HAP-1 (cell line): Measurements from ENCODE around the gene MYH9.

Source experiments
- DNase-seq, 2 experiments: peaks; one replicate each; pipeline ENCODE4 v3.0.0-alpha.2; 2016 to 2020; ENCODE audit warnings: low spot score in 2 of 2
- H3K27me3 ChIP-seq: fragments of 250-450 bp; sonication (Bioruptor Pico); 2 replicates; pipeline ENCODE4 v1.5.1; 2020; ENCODE audit warnings: low read depth, mild to moderate bottlenecking, moderate library complexity
- H3K36me3 ChIP-seq: fragments of 250-450 bp; sonication (Bioruptor Pico); replicated peaks from 2 replicates; pipeline ENCODE4 v1.5.1; 2020; ENCODE audit warnings: mild to moderate bottlenecking
- H3K4me1 ChIP-seq: fragments of 250-450 bp; sonication (Bioruptor Pico); 2 replicates; pipeline ENCODE4 v1.5.1; 2020; ENCODE audit warnings: mild to moderate bottlenecking
- H3K4me3 ChIP-seq: fragments of 250-450 bp; sonication (Bioruptor Pico); 2 replicates; pipeline ENCODE4 v1.5.1; 2020; ENCODE audit warnings: mild to moderate bottlenecking, moderate library complexity
- H3K9me3 ChIP-seq: fragments of 250-450 bp; sonication (Bioruptor Pico); 2 replicates; pipeline ENCODE4 v1.5.1; 2020; ENCODE audit warnings: mild to moderate bottlenecking, moderate library complexity
- in situ Hi-C: fragments of 300-500 bp; cut with MboI; formaldehyde crosslinking; loops from 3 replicates; pipeline ENCODE4 v1.14.3; 2020; ENCODE audit warnings: low sequenced_read_pairs, inconsistent platforms, mixed read lengths

MYH9 gene

GRCh38 chr22:36334821-36335603, 52.8 kb downstream of the MYH9 start:
- peaks cover under 1% of the 10 kb centered on the region for H3K4me1 ChIP-seq
- H3K9me3 ChIP-seq, result no peaks in the 10 kb centered on the region
- H3K36me3 ChIP-seq, result peaks cover 69% of the 10 kb centered on the region
- no peak overlapping the region for H3K4me3 ChIP-seq
- in situ Hi-C loops, result no loop called here
- no peaks in the 10 kb centered on the region for H3K27me3 ChIP-seq
- no peak for DNase-seq

- Histone ChIP-seq H3K4me3 (no peak overlapping the region), H3K9me3 (no peaks in the 10 kb centered on the region), H3K27me3 (no peaks in the 10 kb centered on the region), H3K36me3 (peaks cover 66% of the 10 kb centered on the region), H3K4me1 (peaks cover 5% of the 10 kb centered on the region)
- in situ Hi-C loops, result no loop called here
- no peak for DNase-seq
Measured at GRCh38 chr22:36334081-36334820, 53.5 kb downstream of the MYH9 start.

- in situ Hi-C loops, result no loop called here
- no peaks in the 10 kb centered on the region for H3K9me3 ChIP-seq
- DNase-seq, result no peak
- peaks cover 60% of the 10 kb centered on the region for H3K36me3 ChIP-seq
- H3K4me1 ChIP-seq, result peaks cover 5% of the 10 kb centered on the region
- H3K4me3 ChIP-seq, result no peak overlapping the region
- no peaks in the 10 kb centered on the region for H3K27me3 ChIP-seq
Measured at GRCh38 chr22:36333644-36334043, 54.1 kb downstream of the MYH9 start.

- H3K27me3 ChIP-seq, result no peaks in the 10 kb centered on the region
- in situ Hi-C loops, result no loop called here
- peaks cover 5% of the 10 kb centered on the region for H3K4me1 ChIP-seq
- H3K4me3 ChIP-seq, result no peak overlapping the region
- peaks cover 64% of the 10 kb centered on the region for H3K36me3 ChIP-seq
- no peak for DNase-seq
- H3K9me3 ChIP-seq, result no peaks in the 10 kb centered on the region
Measured at GRCh38 chr22:36332623-36333332, 55.0 kb downstream of the MYH9 start.

GRCh38 chr22:36331912-36332622, 55.7 kb downstream of the MYH9 start:
- Histone ChIP-seq H3K36me3 (peaks cover 63% of the 10 kb centered on the region), H3K9me3 (no peaks in the 10 kb centered on the region), H3K27me3 (no peaks in the 10 kb centered on the region), H3K4me1 (peaks cover 5% of the 10 kb centered on the region), H3K4me3 (no peak overlapping the region)
- no peak for DNase-seq
- in situ Hi-C loops, result no loop called here

- in situ Hi-C loops, result no loop called here
- Histone ChIP-seq H3K4me1 (peaks cover 5% of the 10 kb centered on the region), H3K36me3 (peaks cover 63% of the 10 kb centered on the region), H3K4me3 (no peak overlapping the region), H3K9me3 (no peaks in the 10 kb centered on the region), H3K27me3 (no peaks in the 10 kb centered on the region)
- no peak for DNase-seq
Measured at GRCh38 chr22:36331306-36331911, 56.4 kb downstream of the MYH9 start.

GRCh38 chr22:36330655-36331305, 57.0 kb downstream of the MYH9 start:
- in situ Hi-C loops, result no loop called here
- Histone ChIP-seq H3K4me1 (peaks cover 5% of the 10 kb centered on the region), H3K9me3 (no peaks in the 10 kb centered on the region), H3K36me3 (peaks cover 63% of the 10 kb centered on the region), H3K4me3 (no peak overlapping the region), H3K27me3 (no peaks in the 10 kb centered on the region)
- no peak for DNase-seq

GRCh38 chr22:36330127-36330526, 57.6 kb downstream of the MYH9 start:
- in situ Hi-C loops, result no loop called here

GRCh38 chr22:36329254-36330078, 58.3 kb downstream of the MYH9 start:
- in situ Hi-C loops, result no loop called here
- Histone ChIP-seq H3K4me1 (peaks cover 5% of the 10 kb centered on the region), H3K36me3 (peaks cover 63% of the 10 kb centered on the region), H3K9me3 (no peaks in the 10 kb centered on the region), H3K27me3 (no peaks in the 10 kb centered on the region), H3K4me3 (no peak overlapping the region)
- DNase-seq, result peak; percentile 40 to 57

More at GRCh38 chr22:36330127-36330526, 57.6 kb downstream of the MYH9 start:
- Histone ChIP-seq H3K4me3 (no peak overlapping the region), H3K9me3 (no peaks in the 10 kb centered on the region), H3K4me1 (peaks cover 5% of the 10 kb centered on the region), H3K36me3 (peaks cover 65% of the 10 kb centered on the region), H3K27me3 (no peaks in the 10 kb centered on the region)
- DNase-seq, result no peak

- no peak overlapping the region for H3K4me3 ChIP-seq
- peaks cover 67% of the 10 kb centered on the region for H3K36me3 ChIP-seq
- in situ Hi-C loops, result no loop called here
- peaks cover 5% of the 10 kb centered on the region for H3K4me1 ChIP-seq
- no peaks in the 10 kb centered on the region for H3K27me3 ChIP-seq
- no peak for DNase-seq
- no peaks in the 10 kb centered on the region for H3K9me3 ChIP-seq
Measured at GRCh38 chr22:36328635-36329253, 59.0 kb downstream of the MYH9 start.

- Histone ChIP-seq H3K4me3 (no peak overlapping the region), H3K9me3 (no peaks in the 10 kb centered on the region), H3K4me1 (peaks cover 5% of the 10 kb centered on the region), H3K27me3 (no peaks in the 10 kb centered on the region), H3K36me3 (peaks cover 75% of the 10 kb centered on the region)
- DNase-seq, result no peak
- in situ Hi-C loops, result no loop called here
Measured at GRCh38 chr22:36327922-36328551, 59.7 kb downstream of the MYH9 start.
